B cell (primary cell): ENCODE results near the gene RPTOR. TPM values are rescaled to one million over a fixed set of nuclear protein-coding genes. Genes with fewer than 3 reads are reported as not detected.

Source experiments
- ATAC-seq: fragments of 200-7000 bp; cut with Tn5 transposase; one replicate; pipeline ENCODE4 v1.10.0; 2021; ENCODE audit warnings: low read depth, mild to moderate bottlenecking, moderate number of reproducible peaks, moderate library complexity
- CTCF ChIA-PET: fragments of 350-600 bp; sonication (Branson Sonifier 250); formaldehyde crosslinking; loops from one replicate; lab custom pipeline; 2021; ENCODE audit warnings: antibody characterized with exemption, inconsistent platforms; lab: Charles Lee
- POLR2A ChIA-PET: fragments of 350-600 bp; sonication (Branson Sonifier 250); formaldehyde crosslinking; loops from one replicate; lab custom pipeline; 2021; ENCODE audit warnings: antibody characterized with exemption; lab: Charles Lee
- DNase-seq: peaks from one replicate; pipeline ENCODE4 v3.0.0; 2013
- H2AFZ ChIP-seq: 2 replicates; pipeline ENCODE4 v1.6.1; 2012; ENCODE audit warnings: mild to moderate bottlenecking, low read depth, low read length; ENCODE audit not compliant: insufficient read depth, poor library complexity, severe bottlenecking
- H3K27ac ChIP-seq, 2 donors: 1 replicate in 1 of 2; 2 replicates in 1 of 2; pipeline ENCODE4 v1.5.1; 2012 to 2013; ENCODE audit warnings: low read length in 2 of 2, mild to moderate bottlenecking in 2 of 2, moderate library complexity in 1 of 2
- H3K27me3 ChIP-seq, 4 experiments: fragments of 200-600 bp in 1 of 4; sonication (generic) in 1 of 4; replicated peaks in 1 of 4; 1 replicate in 2 of 4; 2 replicates in 2 of 4; pipeline versions ENCODE4 v1.6.1 to v1.7.0; 2013 to 2016; ENCODE audit warnings: low read length in 3 of 4, mild to moderate bottlenecking in 2 of 4, mixed read lengths in 1 of 4, moderate library complexity in 1 of 4; ENCODE audit not compliant: insufficient read depth in 4 of 4, control insufficient read depth in 3 of 4; ENCODE audit errors: control extremely low read depth in 1 of 4
- H3K36me3 ChIP-seq, 2 experiments: replicated peaks in 1 of 2; 1 replicate in 1 of 2; 2 replicates in 1 of 2; pipeline versions ENCODE4 v1.6.1 to v1.7.1; 2013; ENCODE audit warnings: low read length in 1 of 2; ENCODE audit not compliant: insufficient read depth in 2 of 2, control insufficient read depth in 1 of 2; ENCODE audit errors: control extremely low read depth in 1 of 2, extremely low read depth in 1 of 2
- H3K4me1 ChIP-seq, 2 donors: fragments of 200-600 bp in 1 of 2; sonication (generic) in 1 of 2; 1 replicate in 1 of 2; 2 replicates in 1 of 2; pipeline versions ENCODE4 v1.5.1 to v1.6.1; 2013 to 2017; ENCODE audit warnings: low read length in 2 of 2; ENCODE audit not compliant: control insufficient read depth in 2 of 2, insufficient read depth in 2 of 2
- H3K4me2 ChIP-seq: replicated peaks from 2 replicates; pipeline ENCODE3; 2012; ENCODE audit warnings: mild to moderate bottlenecking, low read depth, low read length; ENCODE audit not compliant: poor library complexity, severe bottlenecking
- H3K4me3 ChIP-seq, 5 experiments: fragments of 200-600 bp in 1 of 5; sonication (generic) in 1 of 5; 1 replicate in 3 of 5; 2 replicates in 2 of 5; pipeline versions ENCODE4 v1.5.1 to v1.7.0; 2011 to 2016; ENCODE audit warnings: low read length in 4 of 5, mild to moderate bottlenecking in 4 of 5, low read depth in 2 of 5, control low read depth in 1 of 5, moderate library complexity in 1 of 5; ENCODE audit not compliant: insufficient read depth in 1 of 5; ENCODE audit errors: control extremely low read depth in 1 of 5, extremely low read depth in 1 of 5
- H3K79me2 ChIP-seq: fragments of 200-600 bp; sonication (generic); one replicate; pipeline ENCODE4 v1.6.0; 2016; ENCODE audit warnings: low read length; ENCODE audit not compliant: control insufficient read depth, insufficient read depth
- H3K9ac ChIP-seq: fragments of 200-600 bp; sonication (generic); 2 replicates; pipeline ENCODE4 v1.6.1; 2017; ENCODE audit warnings: mild to moderate bottlenecking, low read length, moderate library complexity
- H3K9me3 ChIP-seq, 3 donors: one replicate each; pipeline versions ENCODE4 v1.6.1 to v1.7.1; 2013; ENCODE audit warnings: low read length in 2 of 3; ENCODE audit not compliant: control insufficient read depth in 2 of 3, insufficient read depth in 1 of 3; ENCODE audit errors: control extremely low read depth in 1 of 3
- H4K20me1 ChIP-seq: 2 replicates; pipeline ENCODE4 v1.6.0; 2012; ENCODE audit warnings: mild to moderate bottlenecking, low read length; ENCODE audit not compliant: insufficient read depth, control insufficient read depth, poor library complexity, severe bottlenecking
- H3K27ac Mint-ChIP-seq: one replicate; pipeline ENCODE4 v1.8.0; 2021; ENCODE audit warnings: mixed read lengths
- H3K27me3 Mint-ChIP-seq: one replicate; pipeline ENCODE4 v1.8.0; 2021; ENCODE audit warnings: mixed read lengths
- H3K4me1 Mint-ChIP-seq: one replicate; pipeline ENCODE4 v1.8.0; 2021; ENCODE audit warnings: mixed read lengths
- H3K4me3 Mint-ChIP-seq: one replicate; pipeline ENCODE4 v1.8.0; 2021; ENCODE audit warnings: mixed read lengths
- H3K9me3 Mint-ChIP-seq: one replicate; pipeline ENCODE4 v1.8.0; 2022; ENCODE audit warnings: mixed read lengths; ENCODE audit not compliant: insufficient read depth
- CTCF ChIP-seq: fragments of 200-600 bp; IDR thresholded peaks from one replicate; pipeline ENCODE4 v1.8.0; 2022; ENCODE audit warnings: antibody characterized with exemption, mild to moderate bottlenecking
- EZH2 ChIP-seq: IDR thresholded peaks from 2 replicates; pipeline ENCODE4 v1.6.1; 2012; ENCODE audit warnings: borderline replicate concordance, low read depth, mild to moderate bottlenecking, moderate library complexity, low read length; ENCODE audit not compliant: insufficient read depth, poor library complexity, severe bottlenecking
- WGBS: methylation state at CpG from one replicate; pipeline ENCODE4 v1.1.5; 2013; ENCODE audit warnings: missing lambda C conversion rate; ENCODE audit not compliant: insufficient coverage; 5-methylcytosine and 5-hydroxymethylcytosine counted together
- intact Hi-C: fragments of 100-400 bp; cut with micrococcal nuclease; formaldehyde crosslinking; loops from one replicate; pipeline ENCODE4 v1.10.0; 2022
- polyA plus RNA-seq: library from polyadenylated mRNA; depleted of rRNA; stranded (reverse); fragments of >200 nt; gene quantifications from 2 replicates; pipeline ENCODE4 v1.2.3, GENCODE V29; 2012
- total RNA-seq, 2 donors: library from RNA; stranded (reverse); fragments of 120-200 nt in 1 of 2; gene quantifications; 1 replicate in 1 of 2; 2 replicates in 1 of 2; pipeline versions ENCODE4 v1.2.3 to v1.2.4, GENCODE V29; 2013 to 2022

Gene RPTOR
- total and polyA plus RNA-seq, 2 donors (not counting 1 experiment from before 2014, with no cell fraction given) = 13.4 to 58.8 TPM

- Mint-ChIP-seq H3K4me3 (no peak overlapping the region), H3K27me3 (no peaks in the 10 kb centered on the region), H3K4me1 (peaks cover 7% of the 10 kb centered on the region), H3K27ac (no peak overlapping the region), H3K9me3 (no peaks in the 10 kb centered on the region)
- Histone ChIP-seq H3K27ac (no peak overlapping the region), H3K27me3 (no peaks in the 10 kb centered on the region), H3K4me2 (no peak overlapping the region), H3K36me3 (peaks cover 0 to 11% of the 10 kb centered on the region in 2 experiments), H3K4me1 (no peaks in the 10 kb centered on the region), H3K4me3 (no peak overlapping the region), H3K9me3 (no peaks in the 10 kb centered on the region), H2AFZ (no peak overlapping the region), H3K9ac (no peak overlapping the region), H4K20me1 (peaks cover 20% of the 10 kb centered on the region), H3K79me2 (peaks cover 19% of the 10 kb centered on the region)
- intact Hi-C loops = no loop called here
- ChIA-PET POLR2A (no interaction called here), CTCF (interaction anchor here (1.9 kb wide), 1 partner anchor 54 kb away, joined by 4 read pairs; no protein-coding TSS in a partner anchor)
- 91% methylated on average over 7 of the region's 13 CpGs for WGBS
- TF ChIP-seq CTCF (no peak), EZH2 (no peak)
- ATAC-seq = no peak
- DNase-seq = no peak
Measured at GRCh38 chr17:80629298-80630028, 84.8 kb downstream of the RPTOR start.

- CTCF ChIA-PET = no interaction called here
- TF ChIP-seq EZH2 (no peak), CTCF (no peak)
- WGBS = 95% methylated on average over 8 of the region's 9 CpGs
Measured at GRCh38 chr17:80630560-80631120, 86.0 kb downstream of the RPTOR start.

More at GRCh38 chr17:80630560-80631120, 86.0 kb downstream of the RPTOR start:
- POLR2A ChIA-PET = interaction anchor here (0.7 kb wide), 1 partner anchor 337 kb away, joined by 3 read pairs; no protein-coding TSS in a partner anchor
- Histone ChIP-seq H3K9me3 (no peaks in the 10 kb centered on the region), H3K27me3 (no peaks in the 10 kb centered on the region), H2AFZ (no peak overlapping the region), H3K36me3 (peaks cover 0 to 10% of the 10 kb centered on the region in 2 experiments), H3K9ac (no peak overlapping the region), H3K27ac (no peak overlapping the region), H3K79me2 (peaks cover 19% of the 10 kb centered on the region), H3K4me3 (no peak overlapping the region), H3K4me1 (no peaks in the 10 kb centered on the region), H4K20me1 (peaks cover 26% of the 10 kb centered on the region), H3K4me2 (no peak overlapping the region)
- Mint-ChIP-seq H3K27ac (peak overlapping the region; percentile 38), H3K4me3 (no peak overlapping the region), H3K9me3 (no peaks in the 10 kb centered on the region), H3K4me1 (peaks cover 9% of the 10 kb centered on the region), H3K27me3 (no peaks in the 10 kb centered on the region)
- intact Hi-C loops = no loop called here
- ATAC-seq (no peak), DNase-seq (no peak)
